AG10803 (cell line): ENCODE results near the gene HES6.

Source experiments
- DNase-seq: peaks from one replicate; pipeline ENCODE4 v3.0.0; 2010; ENCODE audit warnings: low read depth
- H3K4me3 ChIP-seq: 2 replicates; pipeline ENCODE4 v1.5.1; 2011; ENCODE audit warnings: mild to moderate bottlenecking, low read length, control low read depth
- TF ChIP-seq, protein P1 (sequence below): conservative IDR thresholded peaks from 2 replicates; pipeline ENCODE4 v1.5.1; 2011; ENCODE audit warnings: mild to moderate bottlenecking, low read length, control low read depth, inconsistent platforms

Gene HES6

DNA sequence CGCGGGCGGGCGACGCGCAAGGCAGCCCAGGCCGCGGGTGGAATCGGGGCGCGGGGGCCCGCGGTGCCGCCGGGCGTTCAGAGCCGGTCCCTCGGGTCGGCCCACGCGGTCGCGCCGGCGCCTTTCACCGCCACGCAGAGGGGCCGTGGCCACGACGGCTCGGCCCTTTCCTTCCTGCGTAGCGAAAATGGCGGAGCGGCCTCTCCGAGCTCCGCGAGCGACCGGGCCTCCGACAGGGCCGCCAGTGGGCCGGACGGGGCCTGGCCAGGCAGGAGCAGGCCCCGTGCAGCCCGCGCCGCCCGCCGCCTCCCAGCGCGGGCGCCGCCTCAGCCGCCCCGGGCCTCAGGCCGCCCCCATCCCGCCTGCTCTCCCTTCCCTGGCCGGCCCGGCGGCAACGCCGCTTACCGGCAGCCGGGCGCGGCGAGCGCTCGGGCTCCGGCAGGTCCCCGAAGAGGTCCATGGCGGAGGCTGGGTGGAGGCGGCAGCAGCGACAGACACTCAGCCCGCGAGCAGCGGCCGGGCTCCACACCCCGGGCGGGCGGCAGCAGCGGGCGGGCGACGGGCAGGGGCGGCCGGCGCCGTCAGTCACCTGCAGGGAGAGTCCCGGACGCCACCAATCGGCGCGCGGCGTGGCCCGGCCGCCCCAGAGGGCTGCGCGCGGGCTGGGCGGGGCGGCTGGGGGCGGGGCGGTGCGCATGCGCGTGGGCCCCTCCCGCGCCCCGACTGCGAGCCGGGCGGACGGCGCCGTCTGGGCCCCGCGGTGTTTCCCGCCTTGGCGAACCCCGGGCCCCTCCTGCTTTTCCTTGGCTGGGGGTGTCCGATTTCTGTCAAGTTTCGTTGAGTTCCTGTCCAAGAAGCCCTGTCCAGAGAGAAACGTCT lies 36.5 kb downstream of the HES6 start, which contains the start of gene ILKAP:
Gene ILKAP (minus strand): TSS at position 602 of the 879 bp plus-strand sequence. CDS start 142 bp downstream, at position 460.
- TF ChIP-seq, protein P1, sequence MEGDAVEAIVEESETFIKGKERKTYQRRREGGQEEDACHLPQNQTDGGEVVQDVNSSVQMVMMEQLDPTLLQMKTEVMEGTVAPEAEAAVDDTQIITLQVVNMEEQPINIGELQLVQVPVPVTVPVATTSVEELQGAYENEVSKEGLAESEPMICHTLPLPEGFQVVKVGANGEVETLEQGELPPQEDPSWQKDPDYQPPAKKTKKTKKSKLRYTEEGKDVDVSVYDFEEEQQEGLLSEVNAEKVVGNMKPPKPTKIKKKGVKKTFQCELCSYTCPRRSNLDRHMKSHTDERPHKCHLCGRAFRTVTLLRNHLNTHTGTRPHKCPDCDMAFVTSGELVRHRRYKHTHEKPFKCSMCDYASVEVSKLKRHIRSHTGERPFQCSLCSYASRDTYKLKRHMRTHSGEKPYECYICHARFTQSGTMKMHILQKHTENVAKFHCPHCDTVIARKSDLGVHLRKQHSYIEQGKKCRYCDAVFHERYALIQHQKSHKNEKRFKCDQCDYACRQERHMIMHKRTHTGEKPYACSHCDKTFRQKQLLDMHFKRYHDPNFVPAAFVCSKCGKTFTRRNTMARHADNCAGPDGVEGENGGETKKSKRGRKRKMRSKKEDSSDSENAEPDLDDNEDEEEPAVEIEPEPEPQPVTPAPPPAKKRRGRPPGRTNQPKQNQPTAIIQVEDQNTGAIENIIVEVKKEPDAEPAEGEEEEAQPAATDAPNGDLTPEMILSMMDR, result no peak
- DNase-seq, result peak; percentile 79
- H3K4me3 ChIP-seq, result peak within 1 kb of the TSS; percentile 81

DNA sequence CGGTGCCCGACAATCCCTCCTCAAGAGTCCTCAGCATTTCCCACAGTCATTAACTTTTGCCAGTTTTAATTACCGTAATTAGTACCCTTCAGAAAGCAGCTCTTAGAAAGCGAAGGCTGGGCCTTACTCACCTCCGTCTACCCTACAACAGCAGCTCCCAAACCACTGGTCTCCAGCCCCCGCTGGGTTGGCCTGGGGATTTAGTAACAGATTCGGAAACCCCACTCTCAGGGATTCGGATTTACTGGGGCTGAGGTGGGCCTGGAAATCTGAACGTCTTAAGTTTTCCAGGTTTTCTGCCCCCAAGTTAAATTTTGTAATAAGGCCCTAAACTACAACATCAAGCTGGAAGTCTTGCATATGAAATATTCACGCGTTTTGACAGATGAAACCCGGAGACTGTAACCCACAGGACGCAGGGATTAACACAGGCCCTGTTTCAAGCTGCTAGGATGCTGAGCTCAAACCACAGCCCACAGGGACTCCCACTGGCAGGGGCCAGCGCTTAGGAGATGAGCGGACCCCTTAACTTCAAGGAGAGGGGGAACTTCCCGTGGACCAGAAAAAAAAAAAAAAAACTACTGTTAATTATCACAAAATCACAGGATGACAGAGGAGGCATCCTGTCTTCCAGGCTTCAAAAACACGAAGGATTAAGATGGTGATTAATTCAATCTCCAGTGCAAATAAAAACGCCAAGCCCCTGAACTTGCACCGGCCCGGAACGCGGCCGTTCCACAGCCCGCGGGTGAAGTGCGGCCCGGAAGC lies 37.3 kb downstream of the HES6 start:
- DNase-seq, result peak; percentile 26
- TF ChIP-seq, protein P1, result no peak
- H3K4me3 ChIP-seq, result peak overlapping the region; percentile 81

GRCh38 chr2:238190445-238190844 lies 49.4 kb downstream of the HES6 start:
- TF ChIP-seq, protein P1, result no peak
- DNase-seq, result no peak
- no peak overlapping the region for H3K4me3 ChIP-seq
